ENCODE measurements around the gene STXBP6.

The STXBP6 gene

DNA sequence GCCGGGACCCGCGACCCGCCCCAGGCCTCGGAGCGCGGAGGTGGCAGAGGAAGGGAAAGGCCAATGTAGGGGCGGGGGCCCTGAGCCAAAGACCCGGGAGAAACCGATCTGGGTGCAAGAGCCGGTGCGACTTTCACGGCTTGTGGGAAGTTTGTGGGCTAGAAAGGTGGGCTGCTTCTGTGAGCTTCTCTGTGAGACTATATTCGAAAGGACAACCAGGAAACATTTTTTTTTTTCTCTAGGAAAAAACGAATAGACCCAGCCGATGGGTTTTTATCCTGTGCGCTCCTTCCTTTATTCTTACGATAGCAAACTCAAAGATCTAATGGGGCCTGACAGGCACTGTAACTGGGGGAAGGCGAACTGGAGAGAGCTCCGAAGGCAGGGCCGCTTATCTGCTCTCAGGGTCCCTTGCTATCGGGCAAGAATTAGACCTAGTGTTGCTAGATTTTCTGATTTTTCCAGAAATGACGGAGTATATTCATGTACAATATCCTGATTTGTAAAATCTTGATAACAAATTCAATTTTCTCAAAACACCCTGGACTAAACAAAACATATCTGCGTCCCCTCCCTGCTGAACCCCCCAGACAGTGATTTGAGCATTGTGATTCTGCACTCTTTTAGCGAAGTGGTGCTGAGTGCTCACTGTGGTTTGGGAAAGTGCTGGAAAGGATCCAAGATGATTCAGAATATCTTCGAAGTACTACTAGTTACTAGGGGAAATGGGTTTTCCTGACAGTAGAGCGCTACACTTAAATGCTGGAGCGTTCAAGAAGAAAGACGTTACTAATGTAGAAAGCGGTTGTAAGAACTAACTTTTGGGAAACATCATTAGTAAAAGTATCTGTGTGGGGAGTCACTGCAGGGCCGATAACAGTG, 563 bp upstream of the STXBP6 start:
- DNase-seq, result no peak

- no peak for DNase-seq
Measured at GRCh38 chr14:25049093-25049567, 817 bp downstream of the STXBP6 start.

DNA sequence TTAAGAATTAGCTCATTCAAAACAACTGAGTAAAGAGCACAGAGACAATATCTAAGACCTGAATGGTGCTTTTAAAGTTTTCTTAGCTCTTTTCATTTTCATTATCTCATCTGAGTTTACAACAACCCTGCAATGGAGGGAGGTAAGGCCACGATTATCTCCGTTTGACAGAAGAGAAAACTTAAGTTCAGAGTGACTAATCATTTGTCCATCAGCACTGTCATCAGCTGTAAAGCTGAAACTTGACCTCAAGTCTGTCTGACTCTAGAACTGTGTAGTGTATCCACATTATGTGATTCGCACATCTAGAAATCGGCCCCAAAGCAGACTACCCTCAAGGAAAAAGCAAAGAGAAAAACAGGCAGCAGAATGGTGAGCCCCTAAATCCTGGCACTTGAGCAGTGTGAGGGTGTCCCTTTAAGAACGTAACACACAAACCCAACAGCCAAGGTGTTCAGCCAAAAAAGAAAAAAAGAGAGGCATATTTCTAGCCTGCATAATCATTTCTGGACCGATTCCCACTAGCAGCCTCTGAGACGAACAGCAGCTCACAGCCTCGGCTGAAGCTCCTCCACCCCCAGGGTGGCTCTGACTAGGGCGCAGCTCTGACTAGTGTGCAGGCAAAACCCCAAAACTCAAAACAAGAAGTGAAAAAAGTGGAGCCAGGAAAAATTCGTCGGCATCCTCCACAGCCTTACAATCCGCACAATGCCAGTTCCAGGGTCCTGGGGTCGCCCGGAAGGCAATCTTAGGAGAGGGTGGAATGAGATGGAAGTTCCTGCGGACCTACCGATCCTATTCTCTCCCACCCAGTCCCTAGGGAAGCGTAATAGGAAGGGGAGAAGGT, 1.6 kb downstream of the STXBP6 start:
- no peak for DNase-seq

DNA sequence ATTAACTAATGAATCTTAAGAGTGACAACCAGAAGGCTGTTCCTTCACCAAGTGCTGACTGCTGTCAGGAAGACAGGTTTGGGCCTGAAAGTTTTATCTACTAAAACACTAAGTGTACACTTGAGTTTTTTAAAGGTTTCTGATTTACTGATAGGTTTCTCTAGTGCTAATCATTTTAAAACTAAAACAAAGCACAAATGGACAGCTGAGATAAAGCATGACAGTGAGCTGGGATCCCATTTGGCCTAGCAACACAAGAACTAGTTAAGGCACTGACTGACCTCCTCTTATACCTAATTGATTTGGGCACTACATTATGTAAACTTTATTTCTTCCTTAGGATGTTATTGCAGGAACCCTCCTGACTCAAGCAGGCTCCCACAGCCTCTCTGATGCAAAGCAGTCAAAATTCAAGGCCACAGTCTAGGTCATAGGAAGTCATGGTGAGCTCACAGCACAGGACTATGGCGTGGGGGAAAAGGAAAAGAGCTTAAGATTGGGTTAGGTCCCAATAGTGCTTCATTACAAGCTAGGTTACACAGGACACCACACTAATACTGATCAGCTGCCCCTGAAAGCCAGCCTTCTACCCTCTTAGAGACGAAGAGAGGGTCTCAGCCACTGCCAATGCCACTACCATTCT, 3.5 kb downstream of the STXBP6 start:
- DNase-seq, result no peak

DNA sequence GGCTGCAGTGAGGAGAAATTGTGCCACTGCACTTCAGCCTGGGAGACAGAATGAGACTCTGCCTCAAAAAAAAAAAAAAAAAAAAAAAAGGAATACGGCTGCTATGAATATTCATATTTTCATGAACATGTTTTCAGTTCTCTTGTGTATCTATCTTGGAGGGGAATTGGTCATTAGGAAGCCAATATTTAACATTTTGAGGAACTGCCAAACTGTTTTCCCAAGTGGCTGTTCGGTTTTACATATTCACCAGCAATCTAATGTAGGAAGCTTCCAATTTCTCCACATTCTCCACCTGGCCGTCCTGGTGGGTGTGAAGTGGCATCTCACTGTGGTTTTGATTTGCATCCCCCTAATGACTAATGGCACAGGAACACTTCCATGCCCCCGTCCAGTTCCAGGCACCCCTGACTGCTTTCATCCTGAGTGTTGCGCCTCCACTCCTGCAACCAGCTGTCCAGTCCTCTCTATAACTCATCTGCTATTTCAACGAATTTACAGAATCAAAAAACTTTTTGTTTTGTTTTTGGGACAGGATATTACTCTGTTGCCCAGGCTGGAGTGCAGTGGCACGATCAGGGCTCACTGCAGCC, 5.7 kb downstream of the STXBP6 start:
- no peak for DNase-seq

DNA sequence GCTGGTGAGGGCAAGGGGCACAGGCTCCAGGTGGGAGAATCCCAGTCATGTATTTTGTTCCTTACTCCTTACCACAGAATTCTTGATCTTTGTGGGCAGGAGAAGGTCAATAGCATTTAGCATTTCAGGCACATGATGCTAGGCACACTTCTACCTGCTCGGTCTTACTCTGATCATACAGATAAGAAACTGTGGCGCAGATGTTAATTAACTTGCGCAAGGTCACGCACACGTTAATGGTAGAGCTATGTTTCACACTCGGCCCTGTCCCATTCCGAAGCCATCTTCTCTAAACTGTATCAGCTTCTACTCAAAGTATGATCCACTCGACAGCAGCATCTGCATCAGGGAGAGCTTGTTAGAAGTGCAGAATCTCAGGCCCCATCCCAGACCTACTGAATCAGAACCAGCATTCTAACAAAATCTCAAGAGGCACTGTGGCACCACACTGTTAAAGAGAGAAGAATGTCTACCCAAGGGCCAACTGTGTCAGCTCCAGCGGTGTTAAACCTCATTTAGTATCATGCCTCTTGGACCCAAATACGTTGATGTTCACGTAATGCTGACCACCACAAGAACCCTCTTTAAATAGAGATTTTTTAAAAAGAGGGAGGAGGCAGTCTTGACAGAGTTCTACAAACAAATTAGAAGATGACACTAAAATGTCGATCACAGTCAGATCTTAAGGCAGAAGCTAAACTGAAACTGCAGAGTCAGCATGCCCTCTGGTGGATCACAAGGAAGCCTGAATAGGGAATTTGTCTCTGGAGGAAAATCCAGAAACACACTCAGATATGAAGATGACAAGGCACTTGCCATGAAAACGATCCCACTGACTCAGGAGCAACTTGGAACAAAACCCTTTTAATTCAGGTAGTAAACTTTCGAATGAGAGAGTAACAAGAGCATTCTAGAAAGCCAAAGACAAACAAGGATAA, 7.3 kb downstream of the STXBP6 start:
- DNase-seq, result no peak

DNA sequence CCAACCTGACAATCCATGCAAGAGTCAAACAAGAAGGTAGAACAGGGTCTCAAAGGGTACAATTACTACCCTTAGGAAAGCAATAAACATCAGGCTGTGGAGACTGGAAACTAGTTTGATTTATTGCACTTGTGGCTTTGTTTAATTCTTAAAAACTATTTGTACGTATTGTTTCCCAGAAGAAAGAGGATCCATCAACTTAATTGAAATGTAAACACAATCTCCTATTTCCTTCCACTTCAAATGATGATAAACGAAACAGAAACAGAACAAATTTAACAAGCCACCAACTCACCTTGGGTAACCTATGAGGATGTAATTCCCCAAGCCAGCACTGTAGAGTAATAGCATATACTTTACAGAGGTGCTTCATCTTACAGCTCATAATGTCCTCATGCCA, 8.0 kb downstream of the STXBP6 start:
- DNase-seq, result no peak

GRCh38 chr14:25041484-25041883, 8.5 kb downstream of the STXBP6 start:
- DNase-seq, result no peak

DNA sequence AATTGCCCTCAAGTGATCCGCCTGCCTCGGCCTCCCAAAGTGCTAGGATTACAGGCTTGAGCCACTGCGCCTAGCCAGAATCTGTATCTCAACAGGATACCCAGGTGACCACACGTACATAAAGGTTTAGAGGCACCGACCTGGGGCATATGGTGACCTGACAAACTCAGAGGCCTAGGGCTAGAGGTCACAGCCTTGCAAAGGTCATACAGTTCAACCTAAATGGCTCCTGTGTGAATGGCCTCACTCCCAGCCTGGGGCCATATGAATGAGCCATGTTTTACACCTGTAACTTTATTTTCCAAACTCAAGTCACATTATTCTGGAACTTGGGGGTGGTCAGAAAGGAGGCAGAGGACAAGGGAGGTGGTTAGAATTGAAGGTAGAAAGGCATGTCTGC, 10.0 kb downstream of the STXBP6 start:
- no peak for DNase-seq

- DNase-seq, result no peak
Measured at GRCh38 chr14:25038044-25038668, 11.8 kb downstream of the STXBP6 start.

GRCh38 chr14:25037032-25037431, 12.9 kb downstream of the STXBP6 start:
- no peak for DNase-seq

DNA sequence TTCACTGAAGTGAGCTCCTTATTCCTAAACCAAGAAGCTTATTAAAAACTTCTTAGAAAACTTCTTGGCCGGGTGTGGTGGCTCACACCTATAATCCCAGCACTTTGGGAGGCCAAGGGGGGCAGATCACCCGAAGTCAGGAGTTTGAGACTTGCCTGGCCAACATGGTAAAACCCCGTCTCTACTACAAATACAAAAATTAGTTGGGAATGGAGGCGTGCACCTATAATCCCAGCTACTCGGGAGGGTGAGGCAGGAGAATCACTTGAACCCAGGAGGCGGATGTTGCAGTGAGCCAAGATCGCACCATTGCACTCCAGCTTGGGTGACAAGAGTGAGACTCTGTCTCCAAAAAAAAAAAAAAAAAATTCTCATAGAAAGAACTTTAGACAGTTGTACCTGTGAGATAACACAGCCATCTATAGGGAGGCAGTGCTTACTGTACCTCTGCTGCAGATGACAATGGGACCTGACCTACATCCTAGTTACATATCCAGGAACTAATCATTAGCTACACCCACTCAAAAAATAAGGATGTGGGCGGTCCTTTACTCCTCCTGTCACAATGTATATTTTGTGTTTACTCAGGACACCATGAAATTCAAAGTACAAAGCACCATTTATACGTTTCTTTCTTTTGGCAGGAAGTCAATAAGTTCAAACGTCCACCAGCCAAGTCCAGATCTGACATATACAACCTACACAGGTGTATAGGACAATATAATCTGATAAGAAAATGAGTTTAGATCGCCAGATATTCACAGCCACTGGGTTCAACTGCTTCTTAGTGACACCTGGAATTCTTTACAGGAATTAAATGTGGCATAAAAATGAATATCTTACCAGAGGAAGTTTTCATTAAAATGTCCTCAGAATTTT, 14.9 kb downstream of the STXBP6 start:
- DNase-seq, result no peak

DNA sequence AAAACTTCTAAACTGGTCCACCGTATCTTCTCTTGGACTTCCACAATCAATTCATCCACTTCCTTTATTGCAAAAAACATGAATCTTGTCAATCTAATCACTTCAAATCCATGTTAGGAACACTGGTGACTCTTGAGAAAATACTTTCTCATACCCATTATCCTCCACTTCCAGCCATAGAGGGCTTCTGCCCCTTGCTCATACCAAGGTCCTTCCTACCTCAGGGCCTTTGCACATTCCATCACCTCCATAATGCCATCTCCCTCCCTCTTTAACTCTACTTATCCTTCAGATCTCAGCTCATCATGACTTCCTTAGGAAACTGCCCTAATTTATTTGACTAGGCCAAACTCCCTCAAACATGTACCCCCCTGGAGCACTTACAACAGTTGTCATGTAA, 16.6 kb downstream of the STXBP6 start:
- no peak for DNase-seq

DNA sequence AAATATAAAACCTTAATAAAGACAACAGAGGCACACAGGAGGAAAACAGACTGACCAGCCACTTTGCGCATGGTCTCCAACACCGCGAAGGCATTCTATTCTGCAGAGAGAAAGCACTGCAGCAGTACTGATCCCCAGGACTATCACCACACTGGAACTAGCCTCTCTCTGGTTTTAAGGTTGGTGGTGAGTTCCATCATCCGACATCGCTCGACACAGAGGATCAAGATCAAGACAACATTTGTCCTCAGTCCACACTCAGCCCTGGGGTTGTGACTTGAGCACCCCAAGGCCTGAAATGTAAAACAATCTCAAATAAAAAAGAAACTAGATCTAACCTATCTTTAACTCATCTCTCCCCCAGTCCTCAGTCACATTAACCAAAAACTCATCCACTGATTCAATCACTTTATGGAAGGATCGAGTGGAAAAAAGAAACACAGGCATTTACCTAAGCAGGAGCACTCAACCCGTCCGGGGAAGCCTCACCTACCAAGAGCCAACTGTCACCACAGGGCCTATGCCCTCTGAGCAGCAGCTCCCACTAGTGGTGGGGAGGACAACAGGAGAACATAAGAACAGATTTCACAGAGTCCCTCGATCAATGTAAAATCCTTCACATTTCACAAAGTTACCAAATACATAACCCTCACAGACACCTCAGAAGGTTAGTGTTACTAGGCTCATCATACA, 17.7 kb downstream of the STXBP6 start:
- DNase-seq, result no peak

GRCh38 chr14:25026476-25027137, 23.3 kb downstream of the STXBP6 start:
- no peak for DNase-seq

GRCh38 chr14:25019892-25020291, 30.1 kb downstream of the STXBP6 start:
- no peak for DNase-seq

DNA sequence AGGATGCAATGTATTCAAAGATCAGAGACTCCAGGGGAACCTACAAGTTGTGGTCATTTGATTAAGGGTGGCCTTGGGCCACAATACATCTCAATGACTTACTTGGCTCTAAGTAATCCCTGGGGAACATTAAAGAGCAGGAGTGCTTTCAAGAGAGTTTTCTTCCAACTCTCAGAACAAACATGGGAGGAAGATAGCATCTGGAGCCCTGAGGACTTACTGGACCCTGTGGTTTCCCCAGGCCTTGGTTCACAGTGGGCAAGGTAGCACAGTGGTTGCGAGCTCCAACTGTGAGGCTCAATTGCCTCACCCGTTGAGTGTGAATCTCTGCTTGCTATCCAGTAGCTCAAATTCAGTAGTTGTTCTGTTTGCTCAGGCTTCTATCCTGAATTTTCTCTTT, 32.4 kb downstream of the STXBP6 start:
- no peak for DNase-seq

DNA sequence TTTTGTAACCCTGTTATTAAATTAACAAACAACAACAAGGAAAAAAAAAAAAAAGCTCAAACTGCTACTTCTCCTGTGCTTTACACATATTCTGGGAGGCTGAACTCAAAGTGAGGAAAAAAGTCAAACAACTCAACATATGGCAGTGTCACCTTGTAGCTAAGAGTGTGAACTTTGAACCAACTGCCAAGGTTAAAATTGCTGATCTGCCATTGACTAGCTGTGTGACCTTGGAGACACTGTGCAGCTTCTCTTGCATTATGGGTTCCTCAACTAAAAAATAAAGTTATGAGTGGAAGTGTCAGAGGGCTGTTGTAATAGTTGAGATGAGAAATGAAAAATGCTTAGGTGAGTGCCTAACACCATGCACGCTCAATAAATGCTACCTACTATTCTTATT, 34.2 kb downstream of the STXBP6 start:
- DNase-seq, result no peak

DNA sequence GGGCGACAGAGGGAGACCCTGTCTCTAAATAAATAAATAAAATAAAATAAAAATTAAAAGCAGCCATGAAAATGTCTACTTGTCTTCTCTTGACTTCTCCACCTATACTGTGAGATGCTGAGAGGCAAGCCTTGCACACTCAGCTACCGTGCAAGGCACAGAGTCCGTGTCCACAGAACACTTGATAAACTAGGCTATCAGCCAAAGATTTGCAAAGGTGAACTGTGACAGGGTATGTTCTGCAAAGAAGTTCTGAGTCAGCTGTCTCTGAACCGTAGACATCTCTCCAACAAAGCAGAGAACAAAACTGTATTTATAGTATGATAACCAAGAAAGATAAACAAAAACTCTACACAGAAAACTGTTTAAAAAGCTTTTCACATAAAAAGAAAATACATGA, 35.5 kb downstream of the STXBP6 start:
- DNase-seq, result no peak
